GM12878 (cell line): ENCODE results near the gene RAPGEF4. TPM values are rescaled to one million over a fixed set of nuclear protein-coding genes. Genes with fewer than 3 reads are reported as not detected.

Experiments used
- ATAC-seq: fragments of 200-7000 bp; cut with Tn5 transposase; 3 replicates; pipeline ENCODE4 v1.9.1; 2020; ENCODE audit warnings: mild to moderate bottlenecking, moderate library complexity
- BruUV-seq: library from RNA; stranded (reverse); fragments of 400-500 nt; replicated peaks from 2 replicates; lab custom pipeline; 2021; lab: Mats Ljungman, UMichigan
- CTCF ChIA-PET: fragments of 300-600 bp; sonication (Branson Sonifier 250); formaldehyde crosslinking; extraction: SDS; loops from one replicate; lab custom pipeline; 2021; ENCODE audit warnings: inconsistent platforms; lab: Yijun Ruan, JAX
- POLR2A ChIA-PET: fragments of 350-600 bp; formaldehyde crosslinking; extraction: SDS; loops from one replicate; lab custom pipeline; 2021; ENCODE audit warnings: inconsistent platforms; lab: Charles Lee
- RAD21 ChIA-PET: fragments of 300-600 bp; sonication (Branson Sonifier 250); formaldehyde crosslinking; loops from one replicate; lab custom pipeline; 2023; ENCODE audit warnings: antibody characterized with exemption; ENCODE audit not compliant: unreplicated experiment; lab: Charles Lee
- SMC1A ChIA-PET: fragments of 300-600 bp; sonication (Branson Sonifier 250); formaldehyde crosslinking; loops from one replicate; lab custom pipeline; 2023; ENCODE audit not compliant: unreplicated experiment, uncharacterized antibody; lab: Charles Lee
- DNase-seq: peaks from one replicate; pipeline ENCODE4 v3.0.0-alpha.2; 2011; ENCODE audit warnings: low read depth, low spot score
- FAIRE-seq: peaks from 3 replicates; lab custom pipeline; 2011; peaks lifted over from hg19 to GRCh38; lab: Jason Lieb, UNC
- H2AFZ ChIP-seq: 2 replicates; pipeline ENCODE4 v1.6.0; 2011; ENCODE audit warnings: low read depth, low read length, control low read depth; ENCODE audit not compliant: control insufficient read depth
- H3K27ac ChIP-seq: 2 replicates; pipeline ENCODE4 v1.5.1; 2011; ENCODE audit warnings: control low read depth; ENCODE audit not compliant: control insufficient read depth, insufficient read depth
- H3K27me3 ChIP-seq, 2 experiments: replicated peaks in 1 of 2; 2 replicates each; pipeline versions ENCODE4 v1.6.0 to v1.6.1; 2011; ENCODE audit warnings: low read length in 1 of 2; ENCODE audit not compliant: control insufficient read depth in 2 of 2, insufficient read depth in 2 of 2
- H3K36me3 ChIP-seq, 2 experiments: 2 replicates each; pipeline ENCODE4 v1.5.1; 2011; ENCODE audit warnings: low read length in 1 of 2; ENCODE audit not compliant: control insufficient read depth in 2 of 2, insufficient read depth in 2 of 2
- H3K4me1 ChIP-seq: 2 replicates; pipeline ENCODE4 v1.6.1; 2011; ENCODE audit warnings: mild to moderate bottlenecking, low read length, moderate library complexity, mixed read lengths; ENCODE audit not compliant: control insufficient read depth, insufficient read depth
- H3K4me2 ChIP-seq: 2 replicates; pipeline ENCODE4 v1.6.0; 2011; ENCODE audit warnings: control low read depth; ENCODE audit not compliant: control insufficient read depth, insufficient read depth
- H3K4me3 ChIP-seq: fragments of 200-600 bp; sonication (generic); 2 replicates; pipeline ENCODE4 v1.5.1; 2016
- H3K79me2 ChIP-seq: 2 replicates; pipeline ENCODE4 v1.6.0; 2011; ENCODE audit warnings: low read length; ENCODE audit not compliant: control insufficient read depth, insufficient read depth
- H3K9ac ChIP-seq: 2 replicates; pipeline ENCODE4 v1.8.0; 2011; ENCODE audit warnings: low read length, control low read depth, mixed read lengths; ENCODE audit not compliant: control insufficient read depth, insufficient read depth
- H3K9me3 ChIP-seq: replicated peaks from 3 replicates; pipeline ENCODE4 v1.5.1; 2011; ENCODE audit warnings: mild to moderate bottlenecking, low read length; ENCODE audit not compliant: control insufficient read depth, insufficient read depth
- H4K20me1 ChIP-seq: 2 replicates; pipeline ENCODE4 v1.6.0; 2011; ENCODE audit not compliant: control insufficient read depth, insufficient read depth
- BACH1 ChIP-seq: fragments of 450-650 bp; IDR thresholded peaks from 2 replicates; pipeline ENCODE4 v1.6.1; 2017; ENCODE audit warnings: mild to moderate bottlenecking, borderline replicate concordance
- HDAC2 ChIP-seq: fragments of 200-600 bp; sonication (generic); IDR thresholded peaks from 2 replicates; pipeline ENCODE4 v1.6.1; 2017
- IRF4 ChIP-seq: IDR thresholded peaks from 2 replicates; pipeline ENCODE4 v1.6.1; 2011; ENCODE audit warnings: low read depth, low read length
- JUNB ChIP-seq: IDR thresholded peaks from 2 replicates; pipeline ENCODE4 v1.6.1; 2016; ENCODE audit warnings: antibody characterized with exemption, mild to moderate bottlenecking
- JUND ChIP-seq: IDR thresholded peaks from 2 replicates; pipeline ENCODE4 v1.6.1; 2012; ENCODE audit warnings: low read depth, mild to moderate bottlenecking, low read length, improper control_type of control experiment, moderate library complexity
- KAT2A ChIP-seq: conservative IDR thresholded peaks from 2 replicates; pipeline ENCODE4 v1.6.1; 2011; ENCODE audit warnings: low read depth, low read length; ENCODE audit not compliant: control insufficient read depth
- MYB ChIP-seq: fragments of 150-350 bp; IDR thresholded peaks from 2 replicates; pipeline ENCODE4 v1.6.1; 2014; ENCODE audit warnings: mild to moderate bottlenecking, low read depth, low read length, borderline replicate concordance
- NFXL1 ChIP-seq: fragments of 450-650 bp; IDR thresholded peaks from 2 replicates; pipeline ENCODE4 v1.6.1; 2017; ENCODE audit warnings: antibody characterized with exemption, mild to moderate bottlenecking, borderline replicate concordance
- NR2F1 ChIP-seq: fragments of 450-650 bp; conservative IDR thresholded peaks from 2 replicates; pipeline ENCODE4 v1.6.1; 2017; ENCODE audit warnings: mild to moderate bottlenecking
- PML ChIP-seq: IDR thresholded peaks from 2 replicates; pipeline ENCODE4 v1.6.1; 2012; ENCODE audit warnings: low read length, inconsistent platforms
- SIX5 ChIP-seq: IDR thresholded peaks from 2 replicates; pipeline ENCODE4 v1.6.1; 2011; ENCODE audit warnings: mild to moderate bottlenecking, low read depth, low read length, moderate library complexity; ENCODE audit not compliant: severe bottlenecking
- SMAD1 ChIP-seq: fragments of 450-650 bp; IDR thresholded peaks from 2 replicates; pipeline ENCODE4 v1.6.1; 2018; ENCODE audit warnings: mild to moderate bottlenecking, low read depth; ENCODE audit not compliant: partially characterized antibody
- SREBF2 ChIP-seq: IDR thresholded peaks from 2 replicates; pipeline ENCODE4 v1.6.1; 2012; ENCODE audit warnings: mild to moderate bottlenecking, low read length
- WGBS: methylation state at CpG from one replicate; pipeline ENCODE4 v1.1.6; 2016; ENCODE audit warnings: low lambda C conversion rate; ENCODE audit not compliant: insufficient replicate concordance, insufficient coverage; ENCODE audit errors: missing lambda C conversion rate; 5-methylcytosine and 5-hydroxymethylcytosine counted together
- in situ Hi-C: fragments of 300-500 bp; cut with MboI; formaldehyde crosslinking; loops from 9 replicates; pipeline ENCODE4 v1.14.3; 2018; ENCODE audit warnings: mixed read lengths
- intact Hi-C: fragments of 100-400 bp; cut with micrococcal nuclease; formaldehyde crosslinking; loops from one replicate; pipeline ENCODE4 v1.14.2; 2022; ENCODE audit not compliant: unreplicated experiment
- polyA plus RNA-seq, 11 experiments: library from polyadenylated mRNA; depleted of rRNA in 4 of 11; unstranded in 6 of 11; stranded (reverse) in 5 of 11; fragments of >200 nt; fragmentation: Nextera tagmentation in 4 of 11; fragmentation: Illumina TruSeq in 1 of 11; extraction: Ambion mirVana in 4 of 11; extraction: Trizol in 1 of 11; gene quantifications; 1 replicate in 1 of 11; 2 replicates in 10 of 11; pipeline versions ENCODE4 v1.2.1 to v1.2.3, GENCODE V29; 2011 to 2016; ENCODE audit warnings: inconsistent platforms in 2 of 11, missing spikeins in 2 of 11, low read depth in 1 of 11
- total RNA-seq, 4 experiments: library from RNA; depleted of rRNA in 3 of 4; stranded (reverse); fragments of >200 nt in 3 of 4; fragmentation: Illumina TruSeq in 1 of 4; extraction: Trizol in 1 of 4; gene quantifications; 2 replicates each; pipeline versions ENCODE4 v1.2.1 to v1.2.3, GENCODE V29; 2013 to 2021
- TF ChIP-seq, protein P1 (sequence below): IDR thresholded peaks from 2 replicates; pipeline ENCODE4 v1.6.1; 2011; ENCODE audit warnings: borderline replicate concordance, low read depth, mild to moderate bottlenecking, moderate library complexity, low read length; ENCODE audit not compliant: insufficient read depth, poor library complexity, severe bottlenecking
- TF ChIP-seq, protein P2 (sequence below): fragments of 450-650 bp; formaldehyde crosslinking; IDR thresholded peaks from 2 replicates; pipeline ENCODE4 v1.5.0; 2022; ENCODE audit warnings: mild to moderate bottlenecking, missing genetic modification characterization

Gene RAPGEF4
- total and polyA plus RNA-seq, 10 of the 15 experiments (the other 5 are each of a cell fraction or from before 2014, with no cell fraction given) = 0.18 TPM; not detected in 8

GRCh38 chr2:172846551-172846950 lies 110.9 kb downstream of the RAPGEF4 start:
- H3K4me1 ChIP-seq = no peaks in the 10 kb centered on the region
- SMC1A ChIA-PET = no interaction called here
- peaks cover 0 to 11% of the 10 kb centered on the region in 2 experiments; a peak in 1 of 4 replicates for H3K27me3 ChIP-seq
- no peak overlapping the region for H3K4me3 ChIP-seq
- ATAC-seq (no peak), DNase-seq (no peak), FAIRE-seq (no peak)
- 27% methylated on average over 5 of the region's 5 CpGs for WGBS
- CTCF ChIA-PET = no interaction called here
- no peak overlapping the region for H3K9ac ChIP-seq
- POLR2A ChIA-PET = no interaction called here
- in situ Hi-C loops (no loop called here), intact Hi-C loops (no loop called here)
- no peak overlapping the region for H3K27ac ChIP-seq
- no peaks in the 10 kb centered on the region for H4K20me1 ChIP-seq
- no peaks in the 10 kb centered on the region for H3K79me2 ChIP-seq
- H3K9me3 ChIP-seq = no peaks in the 10 kb centered on the region
- no TSS peak for BruUV-seq
- no peak overlapping the region for H2AFZ ChIP-seq
- TF ChIP-seq SMAD1 (no peak), KAT2A (no peak), SIX5 (no peak), BACH1 (no peak), JUND (no peak), SREBF2 (no peak), HDAC2 (no peak), JUNB (no peak), PML (no peak), NR2F1 (no peak), MYB (no peak), NFXL1 (no peak), IRF4 (no peak)
- TF ChIP-seq, protein P1, sequence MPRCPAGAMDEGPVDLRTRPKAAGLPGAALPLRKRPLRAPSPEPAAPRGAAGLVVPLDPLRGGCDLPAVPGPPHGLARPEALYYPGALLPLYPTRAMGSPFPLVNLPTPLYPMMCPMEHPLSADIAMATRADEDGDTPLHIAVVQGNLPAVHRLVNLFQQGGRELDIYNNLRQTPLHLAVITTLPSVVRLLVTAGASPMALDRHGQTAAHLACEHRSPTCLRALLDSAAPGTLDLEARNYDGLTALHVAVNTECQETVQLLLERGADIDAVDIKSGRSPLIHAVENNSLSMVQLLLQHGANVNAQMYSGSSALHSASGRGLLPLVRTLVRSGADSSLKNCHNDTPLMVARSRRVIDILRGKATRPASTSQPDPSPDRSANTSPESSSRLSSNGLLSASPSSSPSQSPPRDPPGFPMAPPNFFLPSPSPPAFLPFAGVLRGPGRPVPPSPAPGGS = no peak
- TF ChIP-seq, protein P2, sequence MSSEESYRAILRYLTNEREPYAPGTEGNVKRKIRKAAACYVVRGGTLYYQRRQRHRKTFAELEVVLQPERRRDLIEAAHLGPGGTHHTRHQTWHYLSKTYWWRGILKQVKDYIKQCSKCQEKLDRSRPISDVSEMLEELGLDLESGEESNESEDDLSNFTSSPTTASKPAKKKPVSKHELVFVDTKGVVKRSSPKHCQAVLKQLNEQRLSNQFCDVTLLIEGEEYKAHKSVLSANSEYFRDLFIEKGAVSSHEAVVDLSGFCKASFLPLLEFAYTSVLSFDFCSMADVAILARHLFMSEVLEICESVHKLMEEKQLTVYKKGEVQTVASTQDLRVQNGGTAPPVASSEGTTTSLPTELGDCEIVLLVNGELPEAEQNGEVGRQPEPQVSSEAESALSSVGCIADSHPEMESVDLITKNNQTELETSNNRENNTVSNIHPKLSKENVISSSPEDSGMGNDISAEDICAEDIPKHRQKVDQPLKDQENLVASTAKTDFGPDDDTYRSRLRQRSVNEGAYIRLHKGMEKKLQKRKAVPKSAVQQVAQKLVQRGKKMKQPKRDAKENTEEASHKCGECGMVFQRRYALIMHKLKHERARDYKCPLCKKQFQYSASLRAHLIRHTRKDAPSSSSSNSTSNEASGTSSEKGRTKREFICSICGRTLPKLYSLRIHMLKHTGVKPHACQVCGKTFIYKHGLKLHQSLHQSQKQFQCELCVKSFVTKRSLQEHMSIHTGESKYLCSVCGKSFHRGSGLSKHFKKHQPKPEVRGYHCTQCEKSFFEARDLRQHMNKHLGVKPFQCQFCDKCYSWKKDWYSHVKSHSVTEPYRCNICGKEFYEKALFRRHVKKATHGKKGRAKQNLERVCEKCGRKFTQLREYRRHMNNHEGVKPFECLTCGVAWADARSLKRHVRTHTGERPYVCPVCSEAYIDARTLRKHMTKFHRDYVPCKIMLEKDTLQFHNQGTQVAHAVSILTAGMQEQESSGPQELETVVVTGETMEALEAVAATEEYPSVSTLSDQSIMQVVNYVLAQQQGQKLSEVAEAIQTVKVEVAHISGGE (CRISPR knock-in tag) = no peak
- H3K36me3 ChIP-seq = no peaks in the 10 kb centered on the region
- no peak overlapping the region for H3K4me2 ChIP-seq
- RAD21 ChIA-PET = no interaction called here
